Measurements from ENCODE around the gene FAM135A. TPM values are rescaled to one million over a fixed set of nuclear protein-coding genes. Genes with fewer than 3 reads are reported as not detected.
A peak's percentile ranks its signal among the peaks of the same experiment; 100 is the strongest.

The FAM135A gene
- total RNA-seq, 1 donor from 2014 or later = 25.1 TPM

GRCh38 chr6:70375882-70376281 lies 37.4 kb upstream of the FAM135A start:
- no peak for DNase-seq (ENCODE audit: low read depth)
- H3K4me3 ChIP-seq (ENCODE audit: low read depth, low read length) = no peak overlapping the region
- TF ChIP-seq CTCF (conservative IDR thresholded peaks at IDR 0.05; ENCODE audit: low read depth, low read length) = peak; percentile 56

- TF ChIP-seq CTCF (conservative IDR thresholded peaks at IDR 0.05; ENCODE audit: low read depth, low read length) = no peak
- no peak overlapping the region for H3K4me3 ChIP-seq (ENCODE audit: low read depth, low read length)
- no peak for DNase-seq (ENCODE audit: low read depth)
Measured at GRCh38 chr6:70376628-70377027, 36.7 kb upstream of the FAM135A start.

- no peak for TF ChIP-seq CTCF (conservative IDR thresholded peaks at IDR 0.05; ENCODE audit: low read depth, low read length)
- H3K4me3 ChIP-seq (ENCODE audit: low read depth, low read length) = no peak overlapping the region
- no peak for DNase-seq (ENCODE audit: low read depth)
Measured at GRCh38 chr6:70377372-70377771, 35.9 kb upstream of the FAM135A start.

GRCh38 chr6:70379473-70380013 lies 33.8 kb upstream of the FAM135A start:
- TF ChIP-seq CTCF (conservative IDR thresholded peaks at IDR 0.05; ENCODE audit: low read depth, low read length) = no peak
- peak overlapping the region; percentile 27 for H3K4me3 ChIP-seq (ENCODE audit: low read depth, low read length)
- peak; percentile 54 for DNase-seq (ENCODE audit: low read depth)

- no peak for TF ChIP-seq CTCF (conservative IDR thresholded peaks at IDR 0.05; ENCODE audit: low read depth, low read length)
- DNase-seq (ENCODE audit: low read depth) = no peak
- peak overlapping the region; percentile 27 for H3K4me3 ChIP-seq (ENCODE audit: low read depth, low read length)
Measured at GRCh38 chr6:70380252-70380651, 33.1 kb upstream of the FAM135A start.

- no peak for DNase-seq (ENCODE audit: low read depth)
- H3K4me3 ChIP-seq (ENCODE audit: low read depth, low read length) = no peak overlapping the region
- no peak for TF ChIP-seq CTCF (conservative IDR thresholded peaks at IDR 0.05; ENCODE audit: low read depth, low read length)
Measured at GRCh38 chr6:70380771-70381416, 32.4 kb upstream of the FAM135A start.

- no peak for TF ChIP-seq CTCF (conservative IDR thresholded peaks at IDR 0.05; ENCODE audit: low read depth, low read length)
- H3K4me3 ChIP-seq (ENCODE audit: low read depth, low read length) = no peak overlapping the region
- no peak for DNase-seq (ENCODE audit: low read depth)
Measured at GRCh38 chr6:70381417-70381782, 31.9 kb upstream of the FAM135A start.
